ENCODE measurements around the gene HCFC2. TPM values are rescaled to one million over a fixed set of nuclear protein-coding genes. Genes with fewer than 3 reads are reported as not detected.

Gene HCFC2
- polyA plus RNA-seq, 1 donor (not counting 4 experiments of a cell fraction or from before 2014, with no cell fraction given), result 8.3 TPM

DNA sequence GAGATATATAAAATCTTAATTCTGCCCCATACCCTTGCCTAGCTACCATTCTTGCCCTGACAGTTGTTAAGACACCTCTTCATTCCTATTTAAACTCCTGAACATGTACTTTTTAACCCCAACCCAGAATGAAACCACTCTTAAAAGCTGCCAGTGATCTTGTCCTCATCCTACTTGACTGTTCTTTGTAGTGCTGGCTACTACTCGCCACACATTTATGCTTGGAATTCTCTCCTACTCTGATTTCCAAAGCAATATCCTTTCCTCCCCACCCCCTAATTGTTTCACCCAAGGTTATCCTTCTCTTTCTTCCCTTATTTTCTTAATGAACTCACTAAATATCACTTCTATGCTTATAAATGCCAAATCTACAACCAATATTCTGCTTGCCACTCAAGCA, 69.5 kb downstream of the HCFC2 start:
- DNase-seq (ENCODE audit: low read depth, low spot score) (no peak), FAIRE-seq (no peak)
- Histone ChIP-seq H3K27ac (ENCODE audit: control insufficient read depth, insufficient read depth, low read length) (no peak overlapping the region), H3K9me3 (ENCODE audit: control insufficient read depth, low read depth, low read length) (no peaks in the 10 kb centered on the region), H3K36me3 (ENCODE audit: control insufficient read depth in 2 of 2, extremely low read depth in 1 of 2, insufficient read depth in 2 of 2, low read length in 2 of 2) (peaks cover 5 to 19% of the 10 kb centered on the region in 2 experiments), H3K79me2 (ENCODE audit: control insufficient read depth, insufficient read depth, low read length) (peaks cover 25% of the 10 kb centered on the region), H3K9me1 (ENCODE audit: control insufficient read depth, extremely low read depth, insufficient read depth, low read length) (peaks cover 7% of the 10 kb centered on the region), H3K4me3 (ENCODE audit: control insufficient read depth in 2 of 3, extremely low read depth in 1 of 3, insufficient read depth in 2 of 3, low read depth in 1 of 3, low read length in 3 of 3) (no peak overlapping the region), H2AFZ (ENCODE audit: control insufficient read depth, low read length) (no peak overlapping the region), H3K9ac (ENCODE audit: control insufficient read depth, extremely low read depth, insufficient read depth, low read length) (no peak overlapping the region), H3K27me3 (ENCODE audit: control insufficient read depth, extremely low read depth, insufficient read depth, low read length) (no peaks in the 10 kb centered on the region), H4K20me1 (ENCODE audit: control insufficient read depth, extremely low read depth, insufficient read depth, low read length) (no peaks in the 10 kb centered on the region), H3K4me1 (ENCODE audit: control insufficient read depth, extremely low read depth, insufficient read depth, low read length) (peaks cover 11% of the 10 kb centered on the region), H3K4me2 (ENCODE audit: control insufficient read depth, extremely low read depth, insufficient read depth, low read depth, low read length) (no peak overlapping the region)
- no peak for TF ChIP-seq EZH2 (IDR thresholded peaks at IDR 0.05; ENCODE audit: low read length)
- TF ChIP-seq, protein P1, sequence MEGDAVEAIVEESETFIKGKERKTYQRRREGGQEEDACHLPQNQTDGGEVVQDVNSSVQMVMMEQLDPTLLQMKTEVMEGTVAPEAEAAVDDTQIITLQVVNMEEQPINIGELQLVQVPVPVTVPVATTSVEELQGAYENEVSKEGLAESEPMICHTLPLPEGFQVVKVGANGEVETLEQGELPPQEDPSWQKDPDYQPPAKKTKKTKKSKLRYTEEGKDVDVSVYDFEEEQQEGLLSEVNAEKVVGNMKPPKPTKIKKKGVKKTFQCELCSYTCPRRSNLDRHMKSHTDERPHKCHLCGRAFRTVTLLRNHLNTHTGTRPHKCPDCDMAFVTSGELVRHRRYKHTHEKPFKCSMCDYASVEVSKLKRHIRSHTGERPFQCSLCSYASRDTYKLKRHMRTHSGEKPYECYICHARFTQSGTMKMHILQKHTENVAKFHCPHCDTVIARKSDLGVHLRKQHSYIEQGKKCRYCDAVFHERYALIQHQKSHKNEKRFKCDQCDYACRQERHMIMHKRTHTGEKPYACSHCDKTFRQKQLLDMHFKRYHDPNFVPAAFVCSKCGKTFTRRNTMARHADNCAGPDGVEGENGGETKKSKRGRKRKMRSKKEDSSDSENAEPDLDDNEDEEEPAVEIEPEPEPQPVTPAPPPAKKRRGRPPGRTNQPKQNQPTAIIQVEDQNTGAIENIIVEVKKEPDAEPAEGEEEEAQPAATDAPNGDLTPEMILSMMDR (optimal IDR thresholded peaks at IDR 0.05 in 1 of 3, IDR thresholded peaks at IDR 0.05 in 1 of 3, conservative IDR thresholded peaks at IDR 0.05 in 1 of 3; ENCODE audit: extremely low read depth in 1 of 3, insufficient read depth in 2 of 3, low read length in 3 of 3), result no peak
- dilution Hi-C loops (cut with MboI; ENCODE audit: extremely low pct_ligation_motif_present, low sequenced_read_pairs), result no loop called here

DNA sequence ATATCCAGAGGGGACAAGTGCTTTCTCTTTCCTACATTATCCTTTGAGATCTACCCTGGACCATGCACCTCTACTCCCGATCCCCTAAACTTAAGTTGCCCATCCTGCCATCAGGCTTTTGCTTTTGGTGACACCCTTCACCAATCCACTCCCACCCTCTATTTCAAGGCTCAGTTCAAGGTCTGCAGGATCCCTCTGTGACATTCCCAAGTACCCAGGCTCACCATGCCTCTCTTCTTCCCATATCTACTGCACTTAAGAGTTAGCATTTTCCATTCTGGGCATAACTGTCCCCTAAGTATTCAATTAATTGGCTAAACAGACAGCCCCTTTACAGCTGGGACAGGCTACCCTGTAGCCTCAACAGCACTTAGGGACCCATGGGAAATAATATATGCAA, 70.6 kb downstream of the HCFC2 start:
- Histone ChIP-seq H3K27me3 (ENCODE audit: control insufficient read depth, extremely low read depth, insufficient read depth, low read length) (no peaks in the 10 kb centered on the region), H3K4me2 (ENCODE audit: control insufficient read depth, extremely low read depth, insufficient read depth, low read depth, low read length) (no peak overlapping the region), H3K9ac (ENCODE audit: control insufficient read depth, extremely low read depth, insufficient read depth, low read length) (no peak overlapping the region), H3K4me1 (ENCODE audit: control insufficient read depth, extremely low read depth, insufficient read depth, low read length) (peaks cover 11% of the 10 kb centered on the region), H2AFZ (ENCODE audit: control insufficient read depth, low read length) (no peak overlapping the region), H3K9me3 (ENCODE audit: control insufficient read depth, low read depth, low read length) (no peaks in the 10 kb centered on the region), H3K4me3 (ENCODE audit: control insufficient read depth in 2 of 3, extremely low read depth in 1 of 3, insufficient read depth in 2 of 3, low read depth in 1 of 3, low read length in 3 of 3) (no peak overlapping the region), H3K27ac (ENCODE audit: control insufficient read depth, insufficient read depth, low read length) (no peak overlapping the region), H4K20me1 (ENCODE audit: control insufficient read depth, extremely low read depth, insufficient read depth, low read length) (no peaks in the 10 kb centered on the region), H3K79me2 (ENCODE audit: control insufficient read depth, insufficient read depth, low read length) (peaks cover 25% of the 10 kb centered on the region), H3K36me3 (ENCODE audit: control insufficient read depth in 2 of 2, extremely low read depth in 1 of 2, insufficient read depth in 2 of 2, low read length in 2 of 2) (peaks cover 5 to 15% of the 10 kb centered on the region in 2 experiments), H3K9me1 (ENCODE audit: control insufficient read depth, extremely low read depth, insufficient read depth, low read length) (peaks cover 7% of the 10 kb centered on the region)
- no peak for TF ChIP-seq EZH2 (IDR thresholded peaks at IDR 0.05; ENCODE audit: low read length)
- TF ChIP-seq, protein P1 (optimal IDR thresholded peaks at IDR 0.05 in 1 of 3, IDR thresholded peaks at IDR 0.05 in 1 of 3, conservative IDR thresholded peaks at IDR 0.05 in 1 of 3; ENCODE audit: extremely low read depth in 1 of 3, insufficient read depth in 2 of 3, low read length in 3 of 3), result no peak
- DNase-seq (ENCODE audit: low read depth, low spot score), result no peak
- FAIRE-seq, result no peak
- dilution Hi-C loops (cut with MboI; ENCODE audit: extremely low pct_ligation_motif_present, low sequenced_read_pairs), result no loop called here

Data from keratinocyte (primary cell).